Vagina (tissue), 2 donors: ENCODE results near the gene DOCK7.

Experiments used
- POLR2A ChIP-seq, 2 donors: fragments of 450-650 bp; IDR thresholded peaks; one replicate each; pipeline ENCODE4 v1.6.1; 2017; ENCODE audit warnings: antibody characterized with exemption in 2 of 2, mild to moderate bottlenecking in 2 of 2, moderate library complexity in 2 of 2
- TF ChIP-seq, protein P1 (sequence below), 3 experiments: fragments of 450-650 bp in 2 of 3; fragments of 200-600 bp in 1 of 3; sonication (generic) in 1 of 3; IDR thresholded peaks; one replicate each; pipeline ENCODE4 v1.5.1; 2017 to 2019; ENCODE audit warnings: antibody characterized with exemption in 3 of 3, mild to moderate bottlenecking in 2 of 3, moderate library complexity in 2 of 3

DNA sequence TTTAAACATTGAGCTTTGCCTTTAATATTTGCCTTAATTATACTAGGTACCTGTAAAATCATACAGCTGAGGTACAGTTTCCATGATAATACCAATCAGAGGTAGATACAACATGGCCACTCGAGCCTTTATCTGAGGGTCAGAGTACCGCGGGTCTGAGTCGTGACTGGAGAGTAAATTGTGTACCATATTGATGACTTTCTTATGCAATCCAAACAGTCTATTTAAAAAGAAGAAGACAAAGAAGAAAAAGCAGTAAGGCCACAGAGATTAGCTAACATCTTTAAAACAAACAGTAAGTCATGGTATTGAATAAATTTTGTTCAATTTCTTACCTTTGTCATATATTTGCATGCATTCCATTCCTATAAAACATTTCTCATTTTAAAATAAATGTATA is 159.0 kb downstream of the DOCK7 start:
- no peak for TF ChIP-seq POLR2A (IDR thresholded peaks at IDR 0.05)
- TF ChIP-seq, protein P1, sequence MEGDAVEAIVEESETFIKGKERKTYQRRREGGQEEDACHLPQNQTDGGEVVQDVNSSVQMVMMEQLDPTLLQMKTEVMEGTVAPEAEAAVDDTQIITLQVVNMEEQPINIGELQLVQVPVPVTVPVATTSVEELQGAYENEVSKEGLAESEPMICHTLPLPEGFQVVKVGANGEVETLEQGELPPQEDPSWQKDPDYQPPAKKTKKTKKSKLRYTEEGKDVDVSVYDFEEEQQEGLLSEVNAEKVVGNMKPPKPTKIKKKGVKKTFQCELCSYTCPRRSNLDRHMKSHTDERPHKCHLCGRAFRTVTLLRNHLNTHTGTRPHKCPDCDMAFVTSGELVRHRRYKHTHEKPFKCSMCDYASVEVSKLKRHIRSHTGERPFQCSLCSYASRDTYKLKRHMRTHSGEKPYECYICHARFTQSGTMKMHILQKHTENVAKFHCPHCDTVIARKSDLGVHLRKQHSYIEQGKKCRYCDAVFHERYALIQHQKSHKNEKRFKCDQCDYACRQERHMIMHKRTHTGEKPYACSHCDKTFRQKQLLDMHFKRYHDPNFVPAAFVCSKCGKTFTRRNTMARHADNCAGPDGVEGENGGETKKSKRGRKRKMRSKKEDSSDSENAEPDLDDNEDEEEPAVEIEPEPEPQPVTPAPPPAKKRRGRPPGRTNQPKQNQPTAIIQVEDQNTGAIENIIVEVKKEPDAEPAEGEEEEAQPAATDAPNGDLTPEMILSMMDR (IDR thresholded peaks at IDR 0.05), result no peak
